ENCODE measurements around the gene VAC14. TPM values are rescaled to one million over a fixed set of nuclear protein-coding genes. Genes with fewer than 3 reads are reported as not detected.
A peak's percentile ranks its signal among the peaks of the same experiment; 100 is the strongest.

VAC14 gene
- total RNA-seq, 2 donors from 2014 or later, result 22.1 to 26.5 TPM

DNA sequence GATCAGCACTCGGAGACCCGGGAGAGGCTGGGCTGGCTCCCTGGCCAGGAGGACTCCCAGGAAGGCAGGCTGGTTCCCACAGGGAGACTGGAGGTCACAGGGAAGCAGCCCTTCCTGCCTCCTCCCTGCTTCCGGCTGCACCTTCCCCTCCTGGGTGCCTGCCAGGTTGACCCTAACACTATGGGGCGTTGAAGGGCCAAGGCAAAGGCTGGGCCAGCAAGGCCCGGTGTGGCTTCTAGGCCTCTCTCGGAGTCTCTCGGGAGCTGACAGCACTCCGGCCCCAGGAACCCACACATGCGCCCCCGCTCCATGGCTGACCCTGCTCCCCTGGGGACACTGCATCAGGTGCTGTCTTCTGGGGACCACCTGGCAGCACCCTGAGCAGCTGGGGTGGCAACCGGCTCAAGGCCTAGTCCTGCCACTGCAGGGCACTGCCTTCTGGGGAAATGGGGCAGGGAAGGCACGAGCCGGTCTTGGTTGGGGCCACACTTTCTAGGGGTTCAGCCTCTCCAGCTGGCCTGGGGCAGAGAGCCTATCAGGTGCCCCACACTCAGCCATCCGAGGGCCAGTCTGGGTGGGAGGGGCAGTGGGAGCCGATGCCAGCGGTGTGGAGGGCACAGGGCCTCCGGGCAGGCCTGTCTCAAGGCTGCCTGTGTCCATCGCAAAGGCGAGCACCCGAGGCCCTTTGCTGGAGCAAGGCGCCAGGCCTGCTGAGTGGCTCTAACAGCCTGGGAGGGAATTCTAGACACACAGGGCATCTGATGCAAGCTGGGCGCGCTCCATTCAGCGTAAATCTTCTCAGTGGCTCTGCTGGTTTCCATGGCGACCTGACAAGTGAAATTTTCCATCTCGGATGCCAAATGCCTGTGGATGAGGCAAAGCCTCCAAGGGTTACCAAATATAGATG is 109.5 kb downstream of the VAC14 start:
- Histone ChIP-seq H3K4me3 (no peak overlapping the region), H3K36me3 (no peaks in the 10 kb centered on the region), H3K9me3 (no peaks in the 10 kb centered on the region), H3K27ac (peak overlapping the region; percentile 85 to 93), H3K4me1 (peaks cover 0 to 100% of the 10 kb centered on the region in 2 donors), H3K27me3 (no peaks in the 10 kb centered on the region)
- TF ChIP-seq, protein P1, sequence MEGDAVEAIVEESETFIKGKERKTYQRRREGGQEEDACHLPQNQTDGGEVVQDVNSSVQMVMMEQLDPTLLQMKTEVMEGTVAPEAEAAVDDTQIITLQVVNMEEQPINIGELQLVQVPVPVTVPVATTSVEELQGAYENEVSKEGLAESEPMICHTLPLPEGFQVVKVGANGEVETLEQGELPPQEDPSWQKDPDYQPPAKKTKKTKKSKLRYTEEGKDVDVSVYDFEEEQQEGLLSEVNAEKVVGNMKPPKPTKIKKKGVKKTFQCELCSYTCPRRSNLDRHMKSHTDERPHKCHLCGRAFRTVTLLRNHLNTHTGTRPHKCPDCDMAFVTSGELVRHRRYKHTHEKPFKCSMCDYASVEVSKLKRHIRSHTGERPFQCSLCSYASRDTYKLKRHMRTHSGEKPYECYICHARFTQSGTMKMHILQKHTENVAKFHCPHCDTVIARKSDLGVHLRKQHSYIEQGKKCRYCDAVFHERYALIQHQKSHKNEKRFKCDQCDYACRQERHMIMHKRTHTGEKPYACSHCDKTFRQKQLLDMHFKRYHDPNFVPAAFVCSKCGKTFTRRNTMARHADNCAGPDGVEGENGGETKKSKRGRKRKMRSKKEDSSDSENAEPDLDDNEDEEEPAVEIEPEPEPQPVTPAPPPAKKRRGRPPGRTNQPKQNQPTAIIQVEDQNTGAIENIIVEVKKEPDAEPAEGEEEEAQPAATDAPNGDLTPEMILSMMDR (IDR thresholded peaks at IDR 0.05), result no peak
- peak; percentile 93 for DNase-seq (ENCODE audit: low spot score)

GRCh38 chr16:70689970-70690891 is 110.7 kb downstream of the VAC14 start:
- DNase-seq (ENCODE audit: low spot score), result no peak
- no peaks in the 10 kb centered on the region for H3K36me3 ChIP-seq
- peak overlapping the region; percentile 85 to 93 for H3K27ac ChIP-seq
- no peaks in the 10 kb centered on the region for H3K27me3 ChIP-seq
- TF ChIP-seq, protein P1 (IDR thresholded peaks at IDR 0.05), result no peak
- H3K4me1 ChIP-seq, result peaks cover 0 to 92% of the 10 kb centered on the region in 2 donors
- H3K4me3 ChIP-seq, result no peak overlapping the region
- H3K9me3 ChIP-seq, result no peaks in the 10 kb centered on the region

DNA sequence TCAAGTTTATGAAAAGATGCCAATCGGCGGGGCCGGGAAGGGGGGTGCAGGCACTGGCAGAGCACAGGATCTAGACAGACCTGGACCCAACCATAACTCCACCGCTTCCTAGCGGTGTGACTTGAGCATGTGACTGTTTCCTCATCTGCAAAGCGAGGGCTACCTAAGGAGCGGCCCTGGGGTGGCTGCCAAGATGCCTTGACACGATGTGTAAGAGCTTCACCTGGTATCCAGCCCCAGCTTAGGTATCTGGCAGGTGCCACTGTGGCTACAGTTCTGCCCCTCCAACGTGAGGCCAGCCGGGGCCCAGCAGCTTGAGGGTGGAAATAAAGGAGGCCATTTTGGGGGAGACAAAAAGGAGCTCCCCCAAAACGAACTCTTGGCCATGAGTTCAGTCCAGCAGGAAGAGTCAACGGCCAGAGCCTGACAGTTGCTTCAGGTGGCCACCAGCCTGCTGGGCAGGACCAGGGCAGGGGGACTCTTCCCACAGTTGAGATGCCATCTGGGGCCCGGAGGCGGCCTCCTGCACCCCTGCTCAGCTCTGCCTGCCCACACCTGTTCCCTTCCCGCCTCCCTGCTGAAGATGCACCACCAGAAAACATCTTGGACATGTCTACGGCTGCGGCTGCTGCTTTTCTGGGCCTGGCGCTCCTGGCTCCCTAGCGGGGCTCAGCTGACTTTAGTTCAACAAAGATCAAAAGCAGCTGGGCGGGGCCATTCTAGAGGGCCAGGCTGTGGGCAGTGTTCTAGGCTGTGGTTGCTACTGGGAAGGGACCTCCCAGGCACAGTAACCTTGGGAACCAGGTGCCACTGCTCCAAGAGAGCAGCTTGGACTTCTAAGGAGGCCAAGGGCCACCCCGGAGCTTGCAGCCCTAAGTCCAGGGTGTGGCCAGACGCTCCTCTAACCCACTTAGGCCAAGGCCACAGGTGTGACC is 111.7 kb downstream of the VAC14 start:
- Histone ChIP-seq H3K4me3 (no peak overlapping the region), H3K36me3 (no peaks in the 10 kb centered on the region), H3K27ac (peak overlapping the region; percentile 85 to 93), H3K27me3 (no peaks in the 10 kb centered on the region), H3K9me3 (no peaks in the 10 kb centered on the region), H3K4me1 (peaks cover 0 to 92% of the 10 kb centered on the region in 2 donors)
- DNase-seq (ENCODE audit: low spot score), result no peak
- TF ChIP-seq, protein P1 (IDR thresholded peaks at IDR 0.05), result no peak

DNA sequence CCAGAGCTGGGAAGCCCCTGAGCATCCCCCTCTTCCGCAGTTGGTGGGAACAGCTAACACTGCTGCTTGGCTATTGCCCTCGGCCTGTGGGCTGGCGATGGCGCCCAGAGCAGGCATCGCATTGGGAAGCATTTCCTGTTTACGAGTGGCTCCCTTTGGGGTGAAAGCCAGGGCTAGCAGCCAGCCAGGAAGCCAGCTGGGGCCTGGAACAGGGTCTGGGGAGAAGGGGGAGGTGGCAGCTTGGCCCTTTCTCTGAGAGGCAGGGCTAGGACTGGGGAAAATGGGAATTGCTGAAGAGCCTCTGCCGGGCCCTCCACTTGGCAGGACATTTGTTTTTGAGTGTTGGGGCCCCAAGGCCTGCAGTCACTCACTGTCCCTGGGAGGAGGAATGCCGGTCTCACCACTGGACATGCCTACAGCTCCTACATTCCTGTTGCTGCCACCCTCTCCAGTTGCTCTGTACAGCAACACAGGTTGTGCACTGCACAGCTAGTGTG is 112.7 kb downstream of the VAC14 start:
- peak overlapping the region; percentile 85 to 93 for H3K27ac ChIP-seq
- H3K36me3 ChIP-seq, result no peaks in the 10 kb centered on the region
- peaks cover 0 to 92% of the 10 kb centered on the region in 2 donors for H3K4me1 ChIP-seq
- no peaks in the 10 kb centered on the region for H3K27me3 ChIP-seq
- no peaks in the 10 kb centered on the region for H3K9me3 ChIP-seq
- H3K4me3 ChIP-seq, result no peak overlapping the region
- TF ChIP-seq, protein P1 (IDR thresholded peaks at IDR 0.05), result no peak
- DNase-seq (ENCODE audit: low spot score), result no peak

All from right atrium auricular region (tissue), 2 donors.